ENCODE results near the gene METTL6. TPM values are rescaled to one million over a fixed set of nuclear protein-coding genes. Genes with fewer than 3 reads are reported as not detected.

Gene METTL6
- total RNA-seq, 1 donor from 2014 or later: 27.3 TPM

- Mint-ChIP-seq H3K27me3 (ENCODE audit: low read depth) (no peaks in the 10 kb centered on the region), H3K4me3 (no peak overlapping the region), H3K9me3 (no peaks in the 10 kb centered on the region), H3K27ac (ENCODE audit: unreplicated experiment) (no peak overlapping the region), H3K36me3 (ENCODE audit: low read depth) (peaks cover 2% of the 10 kb centered on the region), H3K4me1 (no peaks in the 10 kb centered on the region)
- TF ChIP-seq CTCF (conservative IDR thresholded peaks at IDR 0.05): no peak
- DNase-seq (ENCODE audit: low read depth, low spot score): no peak
Measured at GRCh38 chr3:15409774-15410173, 17.6 kb downstream of the METTL6 start.

GRCh38 chr3:15409239-15409638 is 18.1 kb downstream of the METTL6 start:
- DNase-seq (ENCODE audit: low read depth, low spot score): no peak
- peaks cover 2% of the 10 kb centered on the region for H3K36me3 Mint-ChIP-seq (ENCODE audit: low read depth)
- H3K4me3 Mint-ChIP-seq: no peak overlapping the region
- no peaks in the 10 kb centered on the region for H3K4me1 Mint-ChIP-seq
- H3K27ac Mint-ChIP-seq (ENCODE audit: unreplicated experiment): no peak overlapping the region
- no peak for TF ChIP-seq CTCF (conservative IDR thresholded peaks at IDR 0.05)
- no peaks in the 10 kb centered on the region for H3K9me3 Mint-ChIP-seq
- no peaks in the 10 kb centered on the region for H3K27me3 Mint-ChIP-seq (ENCODE audit: low read depth)

GRCh38 chr3:15405448-15406050 is 21.8 kb downstream of the METTL6 start:
- H3K4me1 Mint-ChIP-seq: no peaks in the 10 kb centered on the region
- H3K27ac Mint-ChIP-seq (ENCODE audit: unreplicated experiment): no peak overlapping the region
- no peaks in the 10 kb centered on the region for H3K27me3 Mint-ChIP-seq (ENCODE audit: low read depth)
- DNase-seq (ENCODE audit: low read depth, low spot score): no peak
- H3K4me3 Mint-ChIP-seq: no peak overlapping the region
- H3K9me3 Mint-ChIP-seq: no peaks in the 10 kb centered on the region
- no peaks in the 10 kb centered on the region for H3K36me3 Mint-ChIP-seq (ENCODE audit: low read depth)
- peak; percentile 78 for TF ChIP-seq CTCF (conservative IDR thresholded peaks at IDR 0.05)

- no peaks in the 10 kb centered on the region for H3K36me3 Mint-ChIP-seq (ENCODE audit: low read depth)
- no peaks in the 10 kb centered on the region for H3K4me1 Mint-ChIP-seq
- TF ChIP-seq CTCF (conservative IDR thresholded peaks at IDR 0.05): no peak
- no peak overlapping the region for H3K27ac Mint-ChIP-seq (ENCODE audit: unreplicated experiment)
- no peaks in the 10 kb centered on the region for H3K27me3 Mint-ChIP-seq (ENCODE audit: low read depth)
- DNase-seq (ENCODE audit: low read depth, low spot score): no peak
- H3K9me3 Mint-ChIP-seq: no peaks in the 10 kb centered on the region
- H3K4me3 Mint-ChIP-seq: no peak overlapping the region
Measured at GRCh38 chr3:15404767-15405166, 22.6 kb downstream of the METTL6 start.

- no peak for DNase-seq (ENCODE audit: low read depth, low spot score)
- no peak for TF ChIP-seq CTCF (conservative IDR thresholded peaks at IDR 0.05)
- Mint-ChIP-seq H3K36me3 (ENCODE audit: low read depth) (no peaks in the 10 kb centered on the region), H3K27ac (ENCODE audit: unreplicated experiment) (no peak overlapping the region), H3K4me1 (no peaks in the 10 kb centered on the region), H3K9me3 (no peaks in the 10 kb centered on the region), H3K4me3 (no peak overlapping the region), H3K27me3 (ENCODE audit: low read depth) (no peaks in the 10 kb centered on the region)
Measured at GRCh38 chr3:15403965-15404364, 23.4 kb downstream of the METTL6 start.
